Osteocyte (in vitro differentiated cells): Measurements from ENCODE around the gene FLII. TPM values are rescaled to one million over a fixed set of nuclear protein-coding genes. Genes with fewer than 3 reads are reported as not detected.

Experiments
- DNase-seq: peaks from one replicate; pipeline ENCODE4 v3.0.0; 2021; ENCODE audit warnings: mixed read lengths; ENCODE audit not compliant: unreplicated experiment; ENCODE audit errors: extremely low spot score
- H3K27ac Mint-ChIP-seq: one replicate; pipeline ENCODE4 v1.8.0; 2021; ENCODE audit warnings: mild to moderate bottlenecking, mixed read lengths; ENCODE audit not compliant: unreplicated experiment
- H3K27me3 Mint-ChIP-seq: one replicate; pipeline ENCODE4 v1.8.0; 2021; ENCODE audit warnings: mixed read lengths; ENCODE audit not compliant: unreplicated experiment
- H3K36me3 Mint-ChIP-seq: one replicate; pipeline ENCODE4 v1.8.0; 2021; ENCODE audit warnings: mixed read lengths; ENCODE audit not compliant: unreplicated experiment
- H3K4me1 Mint-ChIP-seq: one replicate; pipeline ENCODE4 v1.8.0; 2021; ENCODE audit warnings: mixed read lengths; ENCODE audit not compliant: unreplicated experiment
- H3K4me3 Mint-ChIP-seq: one replicate; pipeline ENCODE4 v1.8.0; 2021; ENCODE audit warnings: mild to moderate bottlenecking, moderate library complexity, mixed read lengths; ENCODE audit not compliant: unreplicated experiment
- H3K9me3 Mint-ChIP-seq: one replicate; pipeline ENCODE4 v1.8.0; 2021; ENCODE audit warnings: mixed read lengths; ENCODE audit not compliant: unreplicated experiment
- total RNA-seq: library from RNA; stranded (reverse); gene quantifications from 2 replicates; pipeline ENCODE4 v1.2.1, GENCODE V29; 2021
- TF ChIP-seq, protein P1 (sequence below): fragments of 200-600 bp; sonication (generic); IDR thresholded peaks from 2 replicates; pipeline ENCODE4 v1.5.0; 2021; ENCODE audit warnings: antibody characterized with exemption, mild to moderate bottlenecking, moderate library complexity

Gene FLII
- total RNA-seq, 1 donor from 2014 or later = 214 TPM

GRCh38 chr17:18277076-18277475 lies 18.5 kb upstream of the FLII start:
- Mint-ChIP-seq H3K27ac (no peak overlapping the region), H3K36me3 (peaks cover 18% of the 10 kb centered on the region), H3K27me3 (no peaks in the 10 kb centered on the region), H3K9me3 (no peaks in the 10 kb centered on the region), H3K4me1 (no peaks in the 10 kb centered on the region), H3K4me3 (no peak overlapping the region)
- DNase-seq = no peak
- TF ChIP-seq, protein P1, sequence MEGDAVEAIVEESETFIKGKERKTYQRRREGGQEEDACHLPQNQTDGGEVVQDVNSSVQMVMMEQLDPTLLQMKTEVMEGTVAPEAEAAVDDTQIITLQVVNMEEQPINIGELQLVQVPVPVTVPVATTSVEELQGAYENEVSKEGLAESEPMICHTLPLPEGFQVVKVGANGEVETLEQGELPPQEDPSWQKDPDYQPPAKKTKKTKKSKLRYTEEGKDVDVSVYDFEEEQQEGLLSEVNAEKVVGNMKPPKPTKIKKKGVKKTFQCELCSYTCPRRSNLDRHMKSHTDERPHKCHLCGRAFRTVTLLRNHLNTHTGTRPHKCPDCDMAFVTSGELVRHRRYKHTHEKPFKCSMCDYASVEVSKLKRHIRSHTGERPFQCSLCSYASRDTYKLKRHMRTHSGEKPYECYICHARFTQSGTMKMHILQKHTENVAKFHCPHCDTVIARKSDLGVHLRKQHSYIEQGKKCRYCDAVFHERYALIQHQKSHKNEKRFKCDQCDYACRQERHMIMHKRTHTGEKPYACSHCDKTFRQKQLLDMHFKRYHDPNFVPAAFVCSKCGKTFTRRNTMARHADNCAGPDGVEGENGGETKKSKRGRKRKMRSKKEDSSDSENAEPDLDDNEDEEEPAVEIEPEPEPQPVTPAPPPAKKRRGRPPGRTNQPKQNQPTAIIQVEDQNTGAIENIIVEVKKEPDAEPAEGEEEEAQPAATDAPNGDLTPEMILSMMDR = no peak

GRCh38 chr17:18270046-18270931 lies 11.8 kb upstream of the FLII start:
- Mint-ChIP-seq H3K4me1 (no peaks in the 10 kb centered on the region), H3K4me3 (no peak overlapping the region), H3K36me3 (peaks cover 6% of the 10 kb centered on the region), H3K27me3 (no peaks in the 10 kb centered on the region), H3K27ac (no peak overlapping the region), H3K9me3 (no peaks in the 10 kb centered on the region)
- DNase-seq = no peak
- TF ChIP-seq, protein P1 = no peak

DNA sequence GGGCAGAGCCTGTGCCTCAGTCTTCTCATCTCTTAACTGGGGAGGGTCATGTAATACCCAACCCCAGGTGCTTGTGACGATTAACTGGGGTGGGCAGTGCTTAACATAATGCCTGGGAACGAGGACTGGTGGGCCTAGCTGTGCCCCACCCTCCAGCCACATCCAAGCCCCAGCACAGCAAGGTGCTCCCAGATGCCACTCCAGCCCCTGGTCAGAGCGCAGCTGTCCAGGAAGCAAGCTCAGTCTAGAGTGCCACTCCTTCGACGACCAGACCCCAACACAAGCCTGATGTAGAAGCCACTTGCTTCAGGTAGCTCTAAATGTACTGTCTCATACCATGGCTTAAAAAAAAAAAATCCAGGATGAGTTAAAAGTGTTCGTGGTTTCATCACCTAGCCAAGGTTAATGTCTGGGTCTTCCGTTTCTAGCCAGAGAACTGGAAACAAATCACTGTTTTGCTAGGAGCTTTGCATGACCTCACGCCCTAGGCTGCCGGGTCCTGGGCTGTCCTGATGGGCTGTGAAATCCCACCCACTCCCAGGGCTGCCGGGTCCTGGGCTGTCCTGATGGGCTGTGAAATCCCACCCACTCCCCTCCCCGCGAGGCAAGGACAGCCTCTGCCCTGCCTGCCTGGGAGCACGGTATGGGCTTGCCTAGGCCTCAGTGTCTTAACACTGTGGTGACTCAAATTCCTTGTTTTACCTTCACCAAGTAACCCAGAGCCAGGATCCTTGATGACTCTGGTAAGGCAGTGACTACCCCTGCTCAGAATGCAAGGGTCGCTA lies 9.6 kb upstream of the FLII start:
- no peak for DNase-seq
- peaks cover 12% of the 10 kb centered on the region for H3K36me3 Mint-ChIP-seq
- no peak overlapping the region for H3K27ac Mint-ChIP-seq

DNA sequence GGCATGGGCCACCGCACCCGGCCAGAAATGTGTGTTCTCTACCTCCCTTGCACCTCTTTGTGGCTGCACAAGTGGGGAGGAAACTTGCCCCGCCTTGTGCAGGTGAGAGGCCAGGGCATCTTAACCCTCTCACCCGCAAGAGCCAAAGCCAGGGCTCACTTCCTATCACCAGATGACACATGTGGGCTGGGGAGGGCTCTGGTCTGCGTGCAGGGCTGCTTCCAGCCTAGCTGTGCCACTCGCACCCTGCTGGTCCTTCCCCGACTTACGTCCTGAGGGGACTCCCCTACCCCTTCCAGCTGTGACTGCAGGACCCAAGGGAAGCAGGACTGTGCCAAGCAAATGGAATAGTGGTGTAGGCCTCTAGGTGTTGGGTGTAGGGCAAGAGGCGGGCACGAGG lies 8.8 kb upstream of the FLII start:
- no peaks in the 10 kb centered on the region for H3K9me3 Mint-ChIP-seq
- H3K4me3 Mint-ChIP-seq = no peak overlapping the region

More for the DNA sequence above, 9.6 kb upstream of the FLII start:
- no peaks in the 10 kb centered on the region for H3K9me3 Mint-ChIP-seq
- no peak overlapping the region for H3K4me3 Mint-ChIP-seq
- H3K27me3 Mint-ChIP-seq = no peaks in the 10 kb centered on the region
- peaks cover 1% of the 10 kb centered on the region for H3K4me1 Mint-ChIP-seq
- TF ChIP-seq, protein P1 = no peak

More for the DNA sequence above, 8.8 kb upstream of the FLII start:
- H3K27ac Mint-ChIP-seq = no peak overlapping the region
- DNase-seq = no peak
- peaks cover 10% of the 10 kb centered on the region for H3K36me3 Mint-ChIP-seq
- TF ChIP-seq, protein P1 = no peak
- H3K27me3 Mint-ChIP-seq = no peaks in the 10 kb centered on the region
- H3K4me1 Mint-ChIP-seq = peaks cover 3% of the 10 kb centered on the region
